Neuronal stem cell (in vitro differentiated cells): ENCODE results near the gene IFT81.
"Not testable (repeated sequence)": the region's sequence is repeated elsewhere in the genome, so short reads cannot be mapped to it uniquely, and the experiment has no call there.

ENCODE experiments used
- DNase-seq: peaks from one replicate; pipeline ENCODE4 v3.0.0-alpha.2; 2013; ENCODE audit warnings: low spot score
- H2AFZ ChIP-seq: one replicate; pipeline ENCODE4 v1.6.1; 2013; ENCODE audit warnings: mild to moderate bottlenecking, low read length, inconsistent platforms
- H2AK5ac ChIP-seq: 2 replicates; pipeline ENCODE4 v1.6.1; 2013; ENCODE audit warnings: low read depth, mild to moderate bottlenecking, inconsistent platforms, low read length, moderate library complexity, mixed read lengths
- H2BK120ac ChIP-seq: 2 replicates; pipeline ENCODE4 v1.6.1; 2013; ENCODE audit warnings: low read depth, mild to moderate bottlenecking, inconsistent platforms, low read length, moderate library complexity, mixed read lengths
- H2BK12ac ChIP-seq: one replicate; pipeline ENCODE4 v1.6.1; 2013; ENCODE audit warnings: low read length, inconsistent platforms
- H2BK15ac ChIP-seq: 2 replicates; pipeline ENCODE4 v1.6.1; 2013; ENCODE audit warnings: mild to moderate bottlenecking, low read length, inconsistent platforms, mixed read lengths
- H2BK5ac ChIP-seq: one replicate; pipeline ENCODE4 v1.6.1; 2013; ENCODE audit warnings: inconsistent platforms, mild to moderate bottlenecking, low read length, moderate library complexity
- H3K14ac ChIP-seq: one replicate; pipeline ENCODE4 v1.6.1; 2013; ENCODE audit warnings: low read length, inconsistent platforms
- H3K18ac ChIP-seq: 2 replicates; pipeline ENCODE4 v1.6.1; 2013; ENCODE audit warnings: low read length, inconsistent platforms
- H3K23ac ChIP-seq: 2 replicates; pipeline ENCODE4 v1.6.1; 2013; ENCODE audit warnings: low read depth, mild to moderate bottlenecking, mixed read lengths, low read length, inconsistent platforms; ENCODE audit not compliant: poor library complexity
- H3K27ac ChIP-seq: replicated peaks from 3 replicates; pipeline ENCODE4 v1.5.1; 2013; ENCODE audit warnings: low read length, inconsistent platforms
- H3K27me3 ChIP-seq, 3 experiments: 2 replicates each; pipeline ENCODE4 v1.6.1; 2013; ENCODE audit warnings: low read length in 3 of 3, mild to moderate bottlenecking in 2 of 3, inconsistent platforms in 1 of 3, low read depth in 1 of 3, mixed read lengths in 1 of 3, moderate library complexity in 1 of 3; ENCODE audit not compliant: control insufficient read depth in 3 of 3, insufficient read depth in 3 of 3
- H3K36me3 ChIP-seq, 2 donors: replicated peaks in 1 of 2; 2 replicates each; pipeline ENCODE4 v1.6.1; 2013; ENCODE audit warnings: low read length in 2 of 2; ENCODE audit not compliant: control insufficient read depth in 2 of 2, insufficient read depth in 2 of 2
- H3K4ac ChIP-seq: 2 replicates; pipeline ENCODE4 v1.6.1; 2013; ENCODE audit warnings: inconsistent platforms, mild to moderate bottlenecking, low read length, moderate library complexity
- H3K4me1 ChIP-seq, 2 donors: 1 replicate in 1 of 2; 2 replicates in 1 of 2; pipeline ENCODE4 v1.6.1; 2013; ENCODE audit warnings: low read length in 2 of 2, low read depth in 1 of 2; ENCODE audit not compliant: control insufficient read depth in 2 of 2, insufficient read depth in 1 of 2
- H3K4me2 ChIP-seq: one replicate; pipeline ENCODE4 v1.6.1; 2013; ENCODE audit warnings: mild to moderate bottlenecking, low read length, inconsistent platforms; ENCODE audit not compliant: insufficient read depth, poor library complexity, severe bottlenecking
- H3K4me3 ChIP-seq, 2 donors: 2 replicates each; pipeline ENCODE4 v1.5.1; 2013; ENCODE audit warnings: low read length in 2 of 2, mild to moderate bottlenecking in 2 of 2, inconsistent platforms in 1 of 2, moderate library complexity in 1 of 2
- H3K79me1 ChIP-seq: one replicate; pipeline ENCODE4 v1.6.1; 2013; ENCODE audit warnings: low read depth, mild to moderate bottlenecking, inconsistent platforms, low read length, moderate library complexity
- H3K9ac ChIP-seq: one replicate; pipeline ENCODE4 v1.6.1; 2013; ENCODE audit warnings: mild to moderate bottlenecking, low read depth, low read length, inconsistent platforms; ENCODE audit not compliant: poor library complexity
- H3K9me3 ChIP-seq, 2 donors: replicated peaks in 1 of 2; 2 replicates each; pipeline versions ENCODE3 to v1.6.1; 2013; ENCODE audit warnings: low read length in 2 of 2, mild to moderate bottlenecking in 2 of 2, inconsistent platforms in 1 of 2, low read depth in 1 of 2, mixed read lengths in 1 of 2, moderate library complexity in 1 of 2; ENCODE audit not compliant: control insufficient read depth in 2 of 2, insufficient read depth in 1 of 2
- H4K8ac ChIP-seq: one replicate; pipeline ENCODE4 v1.6.1; 2013; ENCODE audit warnings: low read depth, mild to moderate bottlenecking, inconsistent platforms, low read length, moderate library complexity
- H4K91ac ChIP-seq: one replicate; pipeline ENCODE4 v1.6.1; 2013; ENCODE audit warnings: low read length, low read depth, mild to moderate bottlenecking, inconsistent platforms; ENCODE audit not compliant: poor library complexity
- WGBS, 2 donors: extraction: QIAGEN DNeasy Blood & Tissue Kit; methylation state at CpG; one replicate each; pipeline ENCODE4 v1.1.7; 2013; ENCODE audit warnings: missing lambda C conversion rate in 2 of 2, mixed read lengths in 1 of 2; ENCODE audit not compliant: insufficient read length in 2 of 2, insufficient replicate concordance in 1 of 2; ENCODE audit errors: extremely low coverage in 2 of 2; 5-methylcytosine and 5-hydroxymethylcytosine counted together

The IFT81 gene

GRCh38 chr12:110255890-110256456, 131.8 kb downstream of the IFT81 start:
- WGBS, 2 donors = no CpG with 5 or more reads among the region's 11 CpGs

GRCh38 chr12:110256780-110257431, 132.7 kb downstream of the IFT81 start:
- Histone ChIP-seq H2BK120ac (no peak overlapping the region), H2AK5ac (no peak overlapping the region), H2BK15ac (peak overlapping the region; percentile 4), H2BK5ac (no peak overlapping the region), H3K9me3 (no peaks in the 10 kb centered on the region), H3K23ac (no peak overlapping the region), H3K9ac (no peak overlapping the region), H3K4ac (no peak overlapping the region), H3K36me3 (no peaks in the 10 kb centered on the region), H3K18ac (peak overlapping the region; percentile 3), H3K27ac (no peak overlapping the region), H3K14ac (no peak overlapping the region), H3K4me1 (peaks cover 0 to 5% of the 10 kb centered on the region in 2 donors), H3K4me2 (no peak overlapping the region), H3K27me3 (no peaks in the 10 kb centered on the region), H3K79me1 (no peaks in the 10 kb centered on the region), H2BK12ac (no peak overlapping the region), H4K8ac (peak overlapping the region; percentile 19), H4K91ac (no peak overlapping the region), H3K4me3 (no peak overlapping the region), H2AFZ (no peak overlapping the region)
- WGBS, 2 donors = no CpG with 5 or more reads among the region's 12 CpGs
- DNase-seq = no peak

More at GRCh38 chr12:110255890-110256456, 131.8 kb downstream of the IFT81 start:
- H3K27ac ChIP-seq, H3K18ac ChIP-seq, H2BK12ac ChIP-seq, H2AK5ac ChIP-seq, H3K9me3 ChIP-seq, H3K9ac ChIP-seq, H3K4me1 ChIP-seq, H2BK15ac ChIP-seq, H3K4me2 ChIP-seq, H2BK120ac ChIP-seq, H4K91ac ChIP-seq, H2BK5ac ChIP-seq, H3K27me3 ChIP-seq, H3K23ac ChIP-seq, H3K14ac ChIP-seq, H3K36me3 ChIP-seq, H2AFZ ChIP-seq, H3K4ac ChIP-seq, H3K4me3 ChIP-seq, DNase-seq, H4K8ac ChIP-seq, H3K79me1 ChIP-seq: not testable (repeated sequence)

- Histone ChIP-seq H3K4me3 (no peak overlapping the region), H2AK5ac (no peak overlapping the region), H3K23ac (no peak overlapping the region), H2BK120ac (no peak overlapping the region), H4K8ac (no peak overlapping the region), H3K36me3 (no peaks in the 10 kb centered on the region), H3K27me3 (no peaks in the 10 kb centered on the region), H3K9me3 (no peaks in the 10 kb centered on the region), H3K4me2 (no peak overlapping the region), H2BK15ac (no peak overlapping the region), H3K79me1 (no peaks in the 10 kb centered on the region), H3K9ac (no peak overlapping the region), H2AFZ (no peak overlapping the region), H3K4ac (no peak overlapping the region), H3K18ac (no peak overlapping the region), H3K14ac (no peak overlapping the region), H3K4me1 (peaks cover 0 to 5% of the 10 kb centered on the region in 2 donors), H3K27ac (no peak overlapping the region), H2BK12ac (no peak overlapping the region), H4K91ac (no peak overlapping the region), H2BK5ac (no peak overlapping the region)
- DNase-seq = no peak
- no CpG with 5 or more reads among the region's 12 CpGs for WGBS, 2 donors
Measured at GRCh38 chr12:110258466-110258865, 134.3 kb downstream of the IFT81 start.

- no peak for DNase-seq
- no CpG with 5 or more reads among the region's 17 CpGs for WGBS, 2 donors
- H2BK15ac ChIP-seq = no peak overlapping the region
Measured at GRCh38 chr12:110262442-110263388, 138.6 kb downstream of the IFT81 start.

More at GRCh38 chr12:110262442-110263388, 138.6 kb downstream of the IFT81 start:
- no peak overlapping the region for H2BK5ac ChIP-seq
- H3K27me3 ChIP-seq = no peaks in the 10 kb centered on the region
- no peak overlapping the region for H2BK120ac ChIP-seq
- no peak overlapping the region for H3K27ac ChIP-seq
- H3K18ac ChIP-seq = no peak overlapping the region
- no peak overlapping the region for H3K9ac ChIP-seq
- H3K14ac ChIP-seq = no peak overlapping the region
- H2BK12ac ChIP-seq = no peak overlapping the region
- H2AK5ac ChIP-seq = no peak overlapping the region
- no peak overlapping the region for H3K23ac ChIP-seq
- H3K79me1 ChIP-seq = no peaks in the 10 kb centered on the region
- no peak overlapping the region for H4K8ac ChIP-seq
- no peak overlapping the region for H3K4me3 ChIP-seq
- no peak overlapping the region for H4K91ac ChIP-seq
- no peak overlapping the region for H2AFZ ChIP-seq
- H3K4ac ChIP-seq = no peak overlapping the region
- peaks cover 3 to 8% of the 10 kb centered on the region in 2 donors for H3K4me1 ChIP-seq
- H3K36me3 ChIP-seq = no peaks in the 10 kb centered on the region
- H3K9me3 ChIP-seq = no peaks in the 10 kb centered on the region
- H3K4me2 ChIP-seq = no peak overlapping the region
